Stimulated activated CD8-positive, alpha-beta memory T cell treated with anti-CD3 and anti-CD28 coated beads, Interleukin-12 subunit alpha, Interleukin-12 subunit beta, amount 100 ng/mL, for 24 hours (primary cell): Measurements from ENCODE around the gene EEFSEC.

ENCODE experiments used
- DNase-seq: peaks from one replicate; pipeline ENCODE4 v3.0.0-alpha.2; 2020; ENCODE audit errors: extremely low read depth

The EEFSEC gene

GRCh38 chr3:128316481-128316891 is 163.2 kb downstream of the EEFSEC start:
- DNase-seq, result no peak

GRCh38 chr3:128317101-128317697 is 163.9 kb downstream of the EEFSEC start:
- no peak for DNase-seq

- DNase-seq, result no peak
These were observed 164.5 kb downstream of the EEFSEC start for GRCh38 chr3:128317698-128318231.

GRCh38 chr3:128318275-128318941 is 165.1 kb downstream of the EEFSEC start:
- no peak for DNase-seq

GRCh38 chr3:128319107-128319506 is 165.8 kb downstream of the EEFSEC start:
- no peak for DNase-seq

- DNase-seq, result no peak
These were observed 166.5 kb downstream of the EEFSEC start for GRCh38 chr3:128319741-128320141.

- no peak for DNase-seq
These were observed 167.5 kb downstream of the EEFSEC start for GRCh38 chr3:128320551-128321340.

- no peak for DNase-seq
These were observed 168.1 kb downstream of the EEFSEC start for GRCh38 chr3:128321418-128321817.

GRCh38 chr3:128322030-128323022 is 169.0 kb downstream of the EEFSEC start:
- no peak for DNase-seq

GRCh38 chr3:128323206-128324081 is 170.2 kb downstream of the EEFSEC start:
- no peak for DNase-seq

- no peak for DNase-seq
These were observed 171.8 kb downstream of the EEFSEC start for GRCh38 chr3:128324911-128325592.

- no peak for DNase-seq
These were observed 173.0 kb downstream of the EEFSEC start for GRCh38 chr3:128326051-128326823.

GRCh38 chr3:128327606-128328031 is 174.3 kb downstream of the EEFSEC start:
- DNase-seq, result no peak

- no peak for DNase-seq
These were observed 175.5 kb downstream of the EEFSEC start for GRCh38 chr3:128328546-128329458.

- no peak for DNase-seq
These were observed 176.4 kb downstream of the EEFSEC start for GRCh38 chr3:128329491-128330213.

GRCh38 chr3:128330214-128330842 is 177.0 kb downstream of the EEFSEC start:
- no peak for DNase-seq
